Right lobe of liver (tissue), 4 donors: ENCODE measurements around the gene METTL23.
"Not testable (repeated sequence)": the region's sequence is repeated elsewhere in the genome, so short reads cannot be mapped to it uniquely, and the experiment has no call there.

Experiments used
- POLR2A ChIP-seq: fragments of 450-650 bp; IDR thresholded peaks from one replicate; pipeline ENCODE4 v1.6.1; 2017; ENCODE audit warnings: antibody characterized with exemption, mild to moderate bottlenecking
- TF ChIP-seq, protein P1 (sequence below), 4 donors: fragments of 200-600 bp in 3 of 4; fragments of 450-650 bp in 1 of 4; IDR thresholded peaks; one replicate each; pipeline versions ENCODE4 v1.5.1 to v1.8.0; 2016 to 2022; ENCODE audit warnings: antibody characterized with exemption in 4 of 4, mild to moderate bottlenecking in 2 of 4
- donor health status: DM: no; HTN: no; CAD: no.
- donor health status: DM: no; HTN: no; CAD: no.
- donor health status: DM: no; HTN: yes; CAD: no.

DNA sequence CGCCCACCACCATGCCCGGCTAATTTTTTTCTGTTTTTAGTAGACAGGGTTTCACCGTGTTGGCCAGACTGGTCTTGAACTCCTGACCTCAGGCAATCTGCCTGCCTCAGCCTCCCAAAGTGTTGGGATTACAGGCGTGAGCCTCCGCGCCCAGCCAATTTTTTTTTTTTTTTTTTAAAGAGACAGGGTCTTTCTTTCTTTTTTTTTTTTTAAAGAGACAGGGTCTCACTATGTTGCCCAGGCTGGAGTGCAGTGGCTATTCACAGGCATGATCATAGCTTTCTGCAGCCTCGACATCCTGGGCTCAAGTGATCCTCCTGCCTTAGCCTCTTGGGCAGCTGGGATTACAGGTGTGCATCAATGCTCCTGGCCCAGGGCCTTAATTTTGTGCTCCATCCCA lies 14.3 kb upstream of the METTL23 start:
- TF ChIP-seq, protein P1, sequence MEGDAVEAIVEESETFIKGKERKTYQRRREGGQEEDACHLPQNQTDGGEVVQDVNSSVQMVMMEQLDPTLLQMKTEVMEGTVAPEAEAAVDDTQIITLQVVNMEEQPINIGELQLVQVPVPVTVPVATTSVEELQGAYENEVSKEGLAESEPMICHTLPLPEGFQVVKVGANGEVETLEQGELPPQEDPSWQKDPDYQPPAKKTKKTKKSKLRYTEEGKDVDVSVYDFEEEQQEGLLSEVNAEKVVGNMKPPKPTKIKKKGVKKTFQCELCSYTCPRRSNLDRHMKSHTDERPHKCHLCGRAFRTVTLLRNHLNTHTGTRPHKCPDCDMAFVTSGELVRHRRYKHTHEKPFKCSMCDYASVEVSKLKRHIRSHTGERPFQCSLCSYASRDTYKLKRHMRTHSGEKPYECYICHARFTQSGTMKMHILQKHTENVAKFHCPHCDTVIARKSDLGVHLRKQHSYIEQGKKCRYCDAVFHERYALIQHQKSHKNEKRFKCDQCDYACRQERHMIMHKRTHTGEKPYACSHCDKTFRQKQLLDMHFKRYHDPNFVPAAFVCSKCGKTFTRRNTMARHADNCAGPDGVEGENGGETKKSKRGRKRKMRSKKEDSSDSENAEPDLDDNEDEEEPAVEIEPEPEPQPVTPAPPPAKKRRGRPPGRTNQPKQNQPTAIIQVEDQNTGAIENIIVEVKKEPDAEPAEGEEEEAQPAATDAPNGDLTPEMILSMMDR (IDR thresholded peaks at IDR 0.05) = not testable (repeated sequence)
- TF ChIP-seq POLR2A = not testable (repeated sequence)
